ENCODE data around the gene GCN1.
"Not testable (repeated sequence)": the region's sequence is repeated elsewhere in the genome, so short reads cannot be mapped to it uniquely, and the experiment has no call there.

Gene GCN1

DNA sequence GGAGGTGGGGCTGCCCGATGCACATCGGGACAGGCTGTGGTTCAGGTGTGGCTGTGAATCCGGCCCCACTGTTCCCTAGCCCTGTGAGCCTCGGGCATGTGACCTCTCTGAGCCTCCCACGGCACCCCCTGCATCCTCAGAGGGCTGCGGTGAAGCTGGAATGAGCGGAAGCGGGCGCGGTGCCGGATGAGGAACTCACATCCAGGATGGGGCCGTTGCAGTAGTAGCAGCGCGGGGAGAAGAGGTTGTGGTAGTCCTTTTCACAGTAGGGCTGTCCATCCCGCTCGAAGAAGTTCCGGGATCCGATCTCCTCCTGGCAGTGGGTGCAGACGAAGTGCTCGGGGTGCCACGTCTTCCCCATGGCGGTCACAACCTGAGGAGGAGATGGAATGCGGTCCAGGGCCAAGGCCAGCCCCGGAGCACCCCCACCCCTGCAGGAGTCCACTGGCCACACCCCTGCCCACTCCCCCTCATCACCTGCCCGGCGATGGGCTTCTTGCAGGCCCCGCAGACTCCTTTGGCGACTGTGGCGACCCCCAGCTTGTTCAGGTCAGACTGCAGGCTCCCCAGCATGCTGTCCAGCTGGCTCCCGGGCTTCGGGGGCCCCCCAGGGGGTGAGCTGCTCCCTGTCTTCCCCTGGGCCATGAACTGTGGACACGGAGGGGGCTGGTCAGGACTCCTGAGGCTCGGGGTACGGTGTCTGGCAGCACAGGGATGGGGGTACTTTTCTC, 20.3 kb upstream of the GCN1 start:
- DNase-seq, result no peak

DNA sequence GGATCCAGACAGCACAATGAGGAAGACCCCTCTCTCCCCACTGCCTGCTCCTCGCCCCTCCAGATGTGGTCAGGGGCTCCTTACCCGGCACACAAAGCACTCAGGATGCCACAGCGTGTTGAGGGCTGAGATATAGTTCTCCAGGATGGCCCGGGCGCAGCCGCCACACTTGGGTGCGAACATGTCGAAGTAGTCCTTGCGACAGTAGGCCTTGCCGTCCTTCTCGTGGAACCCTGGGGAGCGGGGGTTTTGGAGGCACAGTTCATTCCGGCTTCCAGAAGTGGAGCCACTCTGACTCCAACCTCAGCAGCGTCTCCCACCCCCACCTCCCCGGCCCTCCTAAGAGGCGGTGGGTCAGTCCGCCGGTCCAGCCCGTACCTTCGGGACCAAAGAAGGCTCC, 19.2 kb upstream of the GCN1 start:
- no peak for DNase-seq

DNA sequence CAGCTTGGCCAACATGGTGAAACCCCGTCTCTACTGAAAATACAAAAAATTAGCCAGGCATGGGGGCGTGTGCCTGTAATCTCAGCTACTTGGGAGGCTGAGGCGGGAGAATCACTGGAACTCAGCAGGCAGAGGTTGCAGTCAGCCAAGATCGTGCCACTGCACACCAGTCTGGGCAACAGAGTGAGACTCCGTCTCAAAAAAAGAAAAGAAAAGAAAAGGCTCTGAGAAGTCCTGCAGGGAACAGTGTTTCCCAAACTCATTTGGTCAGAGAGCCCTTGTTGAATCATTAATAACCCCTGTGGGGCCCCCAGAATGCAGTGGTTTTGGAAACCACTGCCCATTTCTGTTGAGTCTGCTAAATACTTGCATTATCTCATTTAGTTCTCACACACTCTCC, 18.7 kb upstream of the GCN1 start:
- DNase-seq, result not testable (repeated sequence)

DNA sequence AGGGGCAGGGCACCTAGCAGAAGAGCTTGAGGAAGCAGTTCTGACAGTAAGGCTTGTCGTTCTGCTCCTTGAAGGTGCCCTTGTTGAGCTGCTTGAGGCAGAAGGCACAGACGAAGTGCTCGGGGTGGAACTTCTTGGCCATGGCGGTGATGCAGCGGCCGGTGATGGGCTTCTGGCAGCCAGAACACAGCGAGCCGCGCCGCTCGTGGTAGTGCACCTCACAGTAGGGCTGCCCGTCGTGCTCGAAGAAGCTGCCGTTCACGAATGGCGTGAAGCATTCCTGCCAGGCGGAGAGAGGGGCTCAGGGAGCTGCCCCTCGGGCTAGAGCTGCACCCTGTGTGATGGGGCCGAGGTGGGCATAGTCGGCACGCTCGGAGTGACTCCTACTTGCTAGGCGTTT, 17.8 kb upstream of the GCN1 start:
- no peak for DNase-seq

- DNase-seq, result no peak
These were observed 17.4 kb upstream of the GCN1 start for GRCh38 chr12:120211904-120212283.

- DNase-seq, result no peak
These were observed 16.9 kb upstream of the GCN1 start for GRCh38 chr12:120211243-120211903.

DNA sequence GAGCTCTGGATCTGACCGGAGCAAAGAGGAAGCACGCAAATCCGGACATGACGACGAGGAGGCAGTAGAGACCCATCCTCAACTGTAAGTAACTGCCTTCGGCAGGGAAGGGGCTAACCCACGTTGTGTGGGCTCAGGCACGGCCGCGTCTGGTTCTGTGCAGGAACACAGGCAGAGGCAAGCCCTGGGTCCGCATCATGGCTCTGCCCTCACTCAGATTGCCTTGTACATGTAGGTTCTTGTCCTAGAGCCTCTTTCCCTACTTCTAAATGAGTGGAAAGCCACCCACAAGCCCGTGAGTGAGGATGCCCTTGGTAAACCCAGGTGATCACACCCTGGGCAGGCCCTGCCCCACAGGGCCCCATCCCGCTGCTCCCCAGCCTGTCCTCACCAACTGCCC, 15.3 kb upstream of the GCN1 start:
- DNase-seq, result no peak

- DNase-seq, result no peak
These were observed 12.7 kb upstream of the GCN1 start for GRCh38 chr12:120207227-120207626.

GRCh38 chr12:120206781-120207180, 12.3 kb upstream of the GCN1 start:
- DNase-seq, result not testable (repeated sequence)

GRCh38 chr12:120206228-120206627, 11.7 kb upstream of the GCN1 start:
- no peak for DNase-seq

GRCh38 chr12:120204171-120204570, 9.7 kb upstream of the GCN1 start:
- no peak for DNase-seq

- DNase-seq, result no peak
These were observed 5.9 kb upstream of the GCN1 start for GRCh38 chr12:120200364-120200800.

- no peak for DNase-seq
These were observed 5.2 kb upstream of the GCN1 start for GRCh38 chr12:120199595-120200306.

- no peak for DNase-seq
These were observed 4.5 kb upstream of the GCN1 start for GRCh38 chr12:120199025-120199424.

- no peak for DNase-seq
These were observed 3.0 kb upstream of the GCN1 start for GRCh38 chr12:120197542-120197887.

GRCh38 chr12:120196817-120197541, 2.5 kb upstream of the GCN1 start:
- DNase-seq, result not testable (repeated sequence)

DNA sequence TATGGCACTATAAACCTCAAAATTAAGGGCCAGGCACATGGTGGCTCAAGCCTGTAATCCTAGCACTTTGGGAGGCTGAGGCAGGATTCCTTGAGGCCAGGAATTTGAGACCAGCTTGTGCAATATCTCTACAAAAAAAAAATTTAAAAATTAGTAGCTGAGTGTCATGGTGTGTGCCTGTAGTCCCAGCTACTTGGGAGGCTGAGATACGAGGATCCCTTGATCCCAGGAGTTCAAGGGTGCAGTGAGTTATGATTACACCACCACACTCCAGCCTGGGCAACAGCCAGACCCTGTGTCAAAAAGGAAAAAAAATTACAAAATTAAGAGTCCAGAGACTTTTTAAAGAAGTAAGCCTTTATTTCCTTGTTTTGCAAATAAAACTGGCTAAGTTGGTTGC, 1.8 kb upstream of the GCN1 start:
- DNase-seq, result no peak

GRCh38 chr12:120194226-120194533, 335 bp downstream of the GCN1 start:
- DNase-seq, result no peak

DNA sequence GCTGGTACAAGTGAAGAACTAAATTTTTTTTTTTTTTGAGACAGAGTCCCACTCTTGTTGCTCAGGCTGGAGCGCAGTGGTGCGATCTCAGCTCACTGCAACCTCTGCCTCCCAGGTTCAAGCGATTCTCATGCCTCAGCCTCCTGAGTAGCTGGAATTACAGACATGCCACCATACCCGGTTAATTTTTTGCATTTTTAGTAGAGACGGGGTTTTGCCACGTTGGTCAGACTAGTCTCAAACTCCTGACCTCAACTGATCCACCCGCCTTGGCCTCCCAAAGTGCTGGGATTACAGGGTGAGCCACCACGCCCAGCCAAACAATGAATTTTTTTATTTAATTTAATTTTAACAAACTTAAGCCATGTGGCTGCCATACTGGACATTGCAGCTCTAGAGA, 1.2 kb downstream of the GCN1 start:
- not testable (repeated sequence) for DNase-seq

DNA sequence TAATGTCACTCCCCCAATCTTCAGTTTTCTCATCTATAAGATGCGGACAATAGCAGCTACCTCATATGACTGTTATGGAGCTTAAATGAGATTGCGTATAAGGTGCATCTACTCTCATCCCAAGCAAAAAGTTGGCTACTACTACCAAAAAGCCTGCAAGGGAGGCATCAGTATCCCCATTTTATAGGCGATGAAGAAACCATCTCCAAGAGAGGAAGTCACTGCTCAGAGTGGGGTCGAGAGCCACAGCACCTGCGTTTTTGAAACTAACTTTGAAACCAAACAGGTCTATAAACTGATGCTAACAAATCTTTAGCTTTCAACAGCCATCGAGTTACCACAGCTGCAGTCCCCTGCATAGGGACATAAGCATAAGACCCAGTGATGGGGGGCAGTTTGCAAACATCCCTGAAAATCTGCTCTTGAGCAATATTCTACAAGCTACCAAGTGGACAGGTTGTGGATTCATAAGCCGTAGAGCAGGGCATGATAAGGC, 3.5 kb downstream of the GCN1 start:
- DNase-seq, result no peak

DNA sequence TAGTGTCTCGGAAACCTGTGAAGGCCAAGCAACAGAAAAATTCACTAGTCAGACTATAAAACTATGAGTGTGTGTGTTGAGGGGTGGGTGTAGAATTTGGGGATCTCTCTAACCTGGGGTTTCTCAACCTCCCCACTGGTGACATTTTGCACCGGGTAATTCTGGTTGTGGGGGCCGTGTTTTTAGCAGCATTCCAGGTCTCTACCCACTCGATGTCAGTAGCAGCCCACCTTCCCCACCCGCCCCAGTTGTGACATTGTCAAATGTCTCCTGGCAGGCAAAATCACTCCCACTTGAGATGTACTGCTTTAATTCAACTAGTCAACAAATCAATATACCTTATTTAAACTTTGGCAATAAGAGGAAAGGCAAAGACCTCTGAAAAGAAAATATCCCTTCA, 4.1 kb downstream of the GCN1 start:
- DNase-seq, result no peak

GRCh38 chr12:120186654-120187053, 7.9 kb downstream of the GCN1 start:
- no peak for DNase-seq

DNA sequence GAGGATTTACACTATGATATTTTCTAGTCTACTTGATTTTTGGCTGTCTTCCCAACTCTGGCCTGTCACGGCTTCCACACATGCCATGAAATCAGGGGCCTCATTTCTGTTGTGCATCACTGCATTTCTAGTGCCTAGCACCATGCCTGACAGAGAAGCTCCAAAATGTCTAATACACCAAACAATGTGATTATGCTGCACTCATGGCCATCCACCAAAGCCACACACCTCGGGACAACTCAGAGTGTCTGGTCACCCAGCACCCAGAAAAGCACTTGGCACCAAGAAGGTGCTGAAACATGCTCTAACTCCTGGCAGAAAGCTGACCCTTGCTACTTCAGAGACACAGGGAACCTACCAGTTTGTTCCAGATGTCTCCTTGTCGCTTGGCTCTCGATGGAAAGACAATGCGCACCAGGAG, 11.3 kb downstream of the GCN1 start:
- DNase-seq, result peak; percentile 64

Measured in DMS79 (cell line).